ENCODE measurements around the gene SAMM50. TPM values are rescaled to one million over a fixed set of nuclear protein-coding genes. Genes with fewer than 3 reads are reported as not detected.

SAMM50 gene
- polyA plus RNA-seq, 1 donor = 56.1 TPM

GRCh38 chr22:43945632-43946383, 9.4 kb upstream of the SAMM50 start:
- DNase-seq (ENCODE audit: low read depth) = no peak

GRCh38 chr22:43946384-43946667, 8.9 kb upstream of the SAMM50 start:
- no peak for DNase-seq (ENCODE audit: low read depth)

GRCh38 chr22:43948836-43949406, 6.3 kb upstream of the SAMM50 start:
- no peak for DNase-seq (ENCODE audit: low read depth)

- no peak for DNase-seq (ENCODE audit: low read depth)
Observed at GRCh38 chr22:43951391-43951790, 3.9 kb upstream of the SAMM50 start.

GRCh38 chr22:43951966-43952365, 3.3 kb upstream of the SAMM50 start:
- DNase-seq (ENCODE audit: low read depth) = no peak

GRCh38 chr22:43953988-43954785, 1.1 kb upstream of the SAMM50 start:
- no peak for DNase-seq (ENCODE audit: low read depth)

GRCh38 chr22:43955883-43956782, 891 bp downstream of the SAMM50 start:
- no peak for DNase-seq (ENCODE audit: low read depth)

GRCh38 chr22:43956805-43957463, 1.7 kb downstream of the SAMM50 start:
- no peak for DNase-seq (ENCODE audit: low read depth)

GRCh38 chr22:43957871-43958270, 2.6 kb downstream of the SAMM50 start:
- no peak for DNase-seq (ENCODE audit: low read depth)

GRCh38 chr22:43964314-43964857, 9.1 kb downstream of the SAMM50 start:
- DNase-seq (ENCODE audit: low read depth) = no peak

GRCh38 chr22:43967069-43967468, 11.8 kb downstream of the SAMM50 start:
- no peak for DNase-seq (ENCODE audit: low read depth)

- DNase-seq (ENCODE audit: low read depth) = no peak
Observed at GRCh38 chr22:43968614-43969013, 13.4 kb downstream of the SAMM50 start.

GRCh38 chr22:43969021-43969878, 14.0 kb downstream of the SAMM50 start:
- no peak for DNase-seq (ENCODE audit: low read depth)

GRCh38 chr22:43969989-43970755, 14.9 kb downstream of the SAMM50 start:
- no peak for DNase-seq (ENCODE audit: low read depth)

- DNase-seq (ENCODE audit: low read depth) = no peak
Observed at GRCh38 chr22:43971112-43971511, 15.9 kb downstream of the SAMM50 start.

- no peak for DNase-seq (ENCODE audit: low read depth)
Observed at GRCh38 chr22:43972931-43973462, 17.8 kb downstream of the SAMM50 start.

GRCh38 chr22:43974028-43974545, 18.8 kb downstream of the SAMM50 start:
- DNase-seq (ENCODE audit: low read depth) = no peak

- no peak for DNase-seq (ENCODE audit: low read depth)
Observed at GRCh38 chr22:43975041-43975440, 19.8 kb downstream of the SAMM50 start.
